Measurements from ENCODE around the gene KIF9.

DNA sequence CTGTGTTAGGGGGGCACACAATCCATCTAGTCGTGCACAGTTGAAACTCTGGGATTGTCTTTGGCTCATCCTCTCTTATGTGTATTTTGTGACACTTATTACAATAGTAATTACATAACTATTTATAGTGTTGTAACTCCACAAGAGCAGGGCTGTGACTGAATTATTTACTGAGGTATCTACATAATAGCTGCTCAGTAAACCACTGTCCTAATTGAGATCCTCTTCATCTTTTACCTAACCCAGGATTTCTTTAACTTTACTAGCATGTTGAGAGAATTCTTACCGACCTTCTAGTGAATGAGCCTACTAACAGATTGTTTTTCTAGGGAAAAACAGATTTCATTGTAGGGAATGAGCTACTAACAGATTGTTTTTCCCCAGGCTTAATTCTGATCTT lies 11.2 kb upstream of the KIF9 start:
- TF ChIP-seq EZH2 (IDR thresholded peaks at IDR 0.05) (no peak), POLR2AphosphoS5 (IDR thresholded peaks at IDR 0.05; ENCODE audit: borderline replicate concordance, low read depth, low read length) (no peak)

Measured in SK-N-MC (cell line).